Activated CD4-positive, alpha-beta T cell treated with anti-CD3 and anti-CD28 coated beads for 4 hours (primary cell): ENCODE data around the gene C11orf71.

Source experiments
- DNase-seq, 2 donors: peaks; one replicate each; pipeline ENCODE4 v3.0.0-alpha.2; 2020

C11orf71 gene

DNA sequence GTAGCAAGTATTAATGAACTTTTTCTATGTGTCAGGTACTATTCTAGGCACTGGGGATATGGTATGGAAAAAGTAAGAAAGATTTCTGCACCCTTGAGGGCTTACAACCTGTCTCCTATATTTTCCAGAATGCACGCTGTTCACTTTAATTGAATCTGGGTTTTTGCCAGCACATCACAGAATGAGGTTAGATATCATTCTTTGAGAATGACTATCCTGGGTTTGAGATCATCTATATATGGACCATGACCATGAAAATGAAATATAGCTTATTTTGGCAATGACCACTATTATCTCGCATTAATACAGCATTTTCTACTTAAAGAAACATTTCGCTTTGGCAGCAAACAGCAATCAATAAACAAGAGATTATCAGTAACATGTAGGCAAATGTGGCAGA, 46.9 kb downstream of the C11orf71 start:
- DNase-seq: no peak

DNA sequence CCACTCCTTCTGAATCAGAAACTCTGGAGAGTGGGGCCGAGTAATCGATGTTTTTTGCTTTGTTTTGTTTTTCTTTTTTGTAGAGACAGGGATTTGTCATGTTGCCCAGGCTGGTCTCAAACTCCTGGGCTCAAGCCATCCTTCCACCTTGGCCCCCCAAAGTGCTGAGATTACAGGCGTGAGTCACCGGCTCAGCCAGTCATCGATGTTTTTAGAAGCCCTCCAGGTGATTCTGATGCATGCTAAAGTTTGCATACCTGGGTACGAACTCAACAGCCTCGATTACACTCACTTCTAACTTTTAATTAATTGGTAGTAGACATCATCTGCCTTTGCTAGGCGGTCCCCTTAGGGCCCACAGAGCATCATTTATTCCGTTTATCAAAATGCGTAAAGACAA, 50.3 kb downstream of the C11orf71 start:
- DNase-seq: no peak
